GM12892 (cell line): ENCODE results near the gene WNT1.

Experiments
- POLR2A ChIP-seq: IDR thresholded peaks from 2 replicates; pipeline ENCODE4 v1.6.1; 2011; ENCODE audit warnings: low read depth, low read length, control low read depth
- POLR2AphosphoS5 ChIP-seq: IDR thresholded peaks from 2 replicates; pipeline ENCODE4 v1.6.1; 2011; ENCODE audit warnings: low read depth, low read length, control low read depth

DNA sequence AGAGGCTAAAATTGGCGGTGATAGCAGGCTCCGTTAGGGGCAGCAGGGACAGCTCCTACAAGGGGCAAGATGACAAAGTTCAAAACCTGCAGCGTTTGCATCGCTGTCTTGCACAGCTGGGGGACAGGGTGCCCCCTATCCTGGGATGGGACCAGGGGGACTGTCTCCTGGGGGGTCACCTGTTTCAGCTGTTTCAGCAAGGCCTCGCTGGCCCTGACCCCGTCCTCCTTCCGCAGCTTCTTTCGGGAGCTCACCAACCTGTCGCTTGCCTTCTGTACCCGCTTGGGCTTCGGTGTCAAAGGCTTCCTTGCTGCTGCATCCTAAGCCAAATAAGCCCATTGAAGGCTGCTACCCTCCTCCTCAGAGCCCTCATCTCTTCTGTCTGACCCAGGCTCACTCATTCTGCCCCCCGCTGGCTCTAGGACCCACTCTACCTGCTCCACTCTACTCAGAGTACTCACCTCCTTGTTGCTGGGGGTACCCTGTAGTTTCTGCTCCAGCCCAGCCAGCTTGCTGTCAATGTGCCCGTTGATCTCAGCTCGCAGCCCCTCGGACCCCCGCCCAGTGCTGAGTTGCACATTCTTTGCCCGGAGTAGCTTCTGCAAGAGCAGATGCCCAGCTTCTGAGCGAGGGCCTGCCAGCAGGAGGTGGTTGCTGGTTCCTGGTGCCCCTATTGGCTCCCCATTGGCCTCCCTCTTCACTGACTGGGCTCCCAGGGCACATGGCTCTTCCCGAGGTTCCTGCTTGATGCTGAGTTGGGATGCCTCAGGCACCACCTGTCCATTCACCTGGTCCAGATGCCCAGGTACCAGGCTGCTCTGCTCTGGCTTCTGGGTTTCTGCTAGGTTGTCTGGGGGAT is 52.8 kb downstream of the WNT1 start:
- peak; percentile 30; the same call in 1 of the 2 replicates for TF ChIP-seq POLR2A
- TF ChIP-seq POLR2AphosphoS5, result no peak
